Immature natural killer cell (primary cell): ENCODE measurements around the gene TNNC1. TPM values are rescaled to one million over a fixed set of nuclear protein-coding genes. Genes with fewer than 3 reads are reported as not detected.

ENCODE experiments used
- DNase-seq, 3 donors: peaks; one replicate each; pipeline ENCODE4 v3.0.0; 2022; ENCODE audit warnings: mixed read lengths in 1 of 3
- H3K27ac Mint-ChIP-seq, 6 donors: one replicate each; pipeline ENCODE4 v1.8.0; 2020; ENCODE audit warnings: mixed read lengths in 6 of 6, mild to moderate bottlenecking in 5 of 6, inconsistent platforms in 4 of 6, moderate library complexity in 3 of 6
- H3K27me3 Mint-ChIP-seq, 3 donors: one replicate each; pipeline ENCODE4 v1.8.0; 2020 to 2021; ENCODE audit warnings: low read depth in 3 of 3, mild to moderate bottlenecking in 3 of 3, mixed read lengths in 3 of 3, moderate library complexity in 3 of 3, inconsistent platforms in 1 of 3
- H3K36me3 Mint-ChIP-seq, 3 donors: one replicate each; pipeline ENCODE4 v1.8.0; 2020; ENCODE audit warnings: mixed read lengths in 3 of 3, inconsistent platforms in 2 of 3, mild to moderate bottlenecking in 2 of 3
- H3K4me1 Mint-ChIP-seq, 2 donors: one replicate each; pipeline ENCODE4 v1.8.0; 2020; ENCODE audit warnings: inconsistent platforms in 2 of 2, mild to moderate bottlenecking in 2 of 2, mixed read lengths in 2 of 2, moderate library complexity in 1 of 2
- H3K4me3 Mint-ChIP-seq, 5 donors: one replicate each; pipeline ENCODE4 v1.8.0; 2020; ENCODE audit warnings: mild to moderate bottlenecking in 5 of 5, mixed read lengths in 5 of 5, inconsistent platforms in 3 of 5, moderate library complexity in 3 of 5
- H3K9me3 Mint-ChIP-seq, 6 donors: one replicate each; pipeline ENCODE4 v1.8.0; 2020; ENCODE audit warnings: mild to moderate bottlenecking in 6 of 6, mixed read lengths in 6 of 6, inconsistent platforms in 4 of 6, moderate library complexity in 3 of 6
- polyA plus RNA-seq, 3 donors: library from polyadenylated mRNA; unstranded; fragments of 300-500 nt; fragmentation: Illumina TruSeq; gene quantifications; one replicate each; pipeline ENCODE4 v1.2.3, GENCODE V29; 2021

The TNNC1 gene
- polyA plus RNA-seq, 3 donors from 2014 or later, result not detected

- H3K4me1 Mint-ChIP-seq, result peaks cover 61 to 62% of the 10 kb centered on the region in 2 donors
- H3K27me3 Mint-ChIP-seq, result peaks cover 1 to 9% (median 3%) of the 10 kb centered on the region in 3 donors
- H3K36me3 Mint-ChIP-seq, result peaks cover 0 to 22% (median 11%) of the 10 kb centered on the region in 3 donors
- H3K27ac Mint-ChIP-seq, result peak overlapping the region; percentile 79 to 97 (median 94)
- H3K4me3 Mint-ChIP-seq, result peak overlapping the region; percentile 53 to 75 (median 61)
- DNase-seq, result peak; percentile 62 to 68 (median 66)
- H3K9me3 Mint-ChIP-seq, result peaks cover 0 to 2% (median 0%) of the 10 kb centered on the region in 6 donors
These were observed 5.1 kb upstream of the TNNC1 start for GRCh38 chr3:52458770-52459545.

- H3K27ac Mint-ChIP-seq, result peak overlapping the region; percentile 79 to 97 (median 94)
- peaks cover 0 to 6% (median 1%) of the 10 kb centered on the region in 3 donors for H3K27me3 Mint-ChIP-seq
- H3K36me3 Mint-ChIP-seq, result peaks cover 0 to 20% (median 11%) of the 10 kb centered on the region in 3 donors
- DNase-seq, result no peak
- H3K4me3 Mint-ChIP-seq, result peak overlapping the region; percentile 22 to 61 (median 53)
- peaks cover 60% of the 10 kb centered on the region in 2 donors for H3K4me1 Mint-ChIP-seq
- H3K9me3 Mint-ChIP-seq, result peaks cover 0 to 2% (median 0%) of the 10 kb centered on the region in 6 donors
These were observed 4.4 kb upstream of the TNNC1 start for GRCh38 chr3:52458031-52458760.

GRCh38 chr3:52456800-52457183 lies 3.0 kb upstream of the TNNC1 start:
- peaks cover 0 to 2% (median 0%) of the 10 kb centered on the region in 6 donors for H3K9me3 Mint-ChIP-seq

GRCh38 chr3:52456169-52456799 lies 2.4 kb upstream of the TNNC1 start:
- DNase-seq, result no peak
- Mint-ChIP-seq H3K4me1 (peaks cover 54 to 55% of the 10 kb centered on the region in 2 donors), H3K27me3 (peaks cover 0 to 8% (median 1%) of the 10 kb centered on the region in 3 donors), H3K36me3 (peaks cover 0 to 12% (median 11%) of the 10 kb centered on the region in 3 donors), H3K4me3 (peak overlapping the region; percentile 90 to 93 (median 91)), H3K9me3 (peaks cover 0 to 2% (median 0%) of the 10 kb centered on the region in 6 donors), H3K27ac (peak overlapping the region; percentile 79 to 97 (median 94))

More at GRCh38 chr3:52456800-52457183, 3.0 kb upstream of the TNNC1 start:
- Mint-ChIP-seq H3K4me1 (peaks cover 54 to 55% of the 10 kb centered on the region in 2 donors), H3K27me3 (peaks cover 0 to 8% (median 1%) of the 10 kb centered on the region in 3 donors), H3K27ac (peak overlapping the region; percentile 79 to 97 (median 94)), H3K4me3 (peak overlapping the region; percentile 62 to 93 (median 91)), H3K36me3 (peaks cover 0 to 12% (median 11%) of the 10 kb centered on the region in 3 donors)
- DNase-seq, result no peak

DNA sequence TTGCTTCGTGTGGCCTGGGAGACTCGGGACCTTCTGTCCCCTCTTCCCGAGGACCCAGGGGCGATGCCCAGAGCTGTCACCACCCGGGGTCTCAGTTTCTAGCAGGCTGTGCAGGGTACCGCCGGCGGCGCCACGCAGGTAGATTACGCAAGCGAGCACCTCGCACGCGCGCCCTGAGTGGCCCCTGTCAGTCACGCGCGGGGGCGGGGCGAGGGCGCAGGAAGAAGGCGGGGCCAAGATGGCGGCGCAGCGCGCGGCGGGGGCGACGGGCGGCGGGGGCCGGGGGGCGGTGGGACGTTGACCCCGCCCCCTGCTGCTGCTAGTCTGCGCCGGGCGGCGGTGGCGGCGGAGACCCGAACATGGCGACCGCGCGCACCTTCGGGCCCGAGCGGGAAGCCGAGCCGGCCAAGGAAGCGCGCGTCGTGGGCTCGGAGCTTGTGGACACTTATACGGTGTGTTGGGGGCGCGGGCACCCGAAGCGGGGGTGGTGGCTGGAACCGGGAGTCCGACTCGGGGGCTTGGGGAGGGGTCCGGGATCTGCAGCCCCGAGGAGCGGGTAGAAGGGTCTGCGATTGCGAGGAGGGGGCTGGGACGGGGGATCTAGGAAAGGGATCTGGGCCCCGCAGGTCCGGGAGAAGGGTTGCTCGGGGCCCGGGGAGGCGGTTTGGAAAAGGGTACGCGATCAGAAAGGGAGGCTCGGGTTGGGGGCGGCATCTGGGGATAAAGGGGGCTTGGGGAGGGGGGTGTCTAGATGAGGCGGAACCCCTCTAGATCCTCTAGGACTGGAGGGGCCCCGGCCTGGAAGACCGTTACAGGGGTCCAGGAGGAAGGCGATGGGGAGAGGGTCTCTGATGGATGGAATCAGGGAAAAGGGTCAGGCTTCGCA lies 1.7 kb upstream of the TNNC1 start, which contains the start of gene NISCH:
NISCH (plus strand) TSS at position 322 of the 886 bp plus-strand sequence; CDS start at position 360, 38 bp downstream.
- Mint-ChIP-seq H3K4me3 (peak within 1 kb of the TSS; percentile 90 to 93 (median 91)), H3K4me1 (peaks cover 54% of the 10 kb centered on the region in 2 donors), H3K36me3 (peaks cover 0 to 12% (median 11%) of the 10 kb centered on the region in 3 donors), H3K9me3 (peaks cover 0 to 2% (median 0%) of the 10 kb centered on the region in 6 donors), H3K27me3 (peaks cover 0 to 8% (median 1%) of the 10 kb centered on the region in 3 donors), H3K27ac (peak within 1 kb of the TSS; percentile 91 to 97 (median 95))
- peak; percentile 93 to 96 (median 95) for DNase-seq

DNA sequence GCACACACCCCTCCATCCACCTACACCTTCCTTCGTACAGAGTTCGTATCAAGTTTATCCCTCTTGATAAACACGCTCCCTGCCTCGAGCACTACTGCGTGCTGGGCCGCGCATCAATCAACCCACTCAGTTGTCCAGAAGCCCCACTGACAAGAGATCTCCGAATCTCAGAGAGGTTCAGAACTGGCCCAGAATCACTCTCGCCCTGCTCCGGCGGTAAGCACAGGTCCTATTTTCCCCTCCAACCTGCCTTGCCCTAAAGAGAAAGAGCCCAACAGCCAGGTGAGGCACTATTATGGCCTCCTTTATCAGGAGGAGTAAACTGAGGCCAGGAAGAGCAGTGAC lies 1.1 kb upstream of the TNNC1 start:
- Mint-ChIP-seq H3K9me3 (peaks cover 0 to 2% (median 0%) of the 10 kb centered on the region in 6 donors), H3K36me3 (peaks cover 0 to 11% (median 9%) of the 10 kb centered on the region in 3 donors), H3K4me3 (peak overlapping the region; percentile 90 to 93 (median 91)), H3K27me3 (peaks cover 0 to 8% (median 1%) of the 10 kb centered on the region in 3 donors), H3K4me1 (peaks cover 52 to 54% of the 10 kb centered on the region in 2 donors), H3K27ac (peak overlapping the region; percentile 91 to 97 (median 95))
- no peak for DNase-seq

GRCh38 chr3:52454250-52454937 lies 553 bp upstream of the TNNC1 start:
- Mint-ChIP-seq H3K4me3 (peak overlapping the region; percentile 90 to 93 (median 91)), H3K9me3 (peaks cover 0 to 2% (median 0%) of the 10 kb centered on the region in 6 donors), H3K27me3 (peaks cover 0 to 5% (median 1%) of the 10 kb centered on the region in 3 donors), H3K4me1 (peaks cover 50 to 52% of the 10 kb centered on the region in 2 donors), H3K36me3 (peaks cover 0 to 9% (median 8%) of the 10 kb centered on the region in 3 donors), H3K27ac (peak overlapping the region; percentile 91 to 97 (median 95))
- DNase-seq, result no peak

DNA sequence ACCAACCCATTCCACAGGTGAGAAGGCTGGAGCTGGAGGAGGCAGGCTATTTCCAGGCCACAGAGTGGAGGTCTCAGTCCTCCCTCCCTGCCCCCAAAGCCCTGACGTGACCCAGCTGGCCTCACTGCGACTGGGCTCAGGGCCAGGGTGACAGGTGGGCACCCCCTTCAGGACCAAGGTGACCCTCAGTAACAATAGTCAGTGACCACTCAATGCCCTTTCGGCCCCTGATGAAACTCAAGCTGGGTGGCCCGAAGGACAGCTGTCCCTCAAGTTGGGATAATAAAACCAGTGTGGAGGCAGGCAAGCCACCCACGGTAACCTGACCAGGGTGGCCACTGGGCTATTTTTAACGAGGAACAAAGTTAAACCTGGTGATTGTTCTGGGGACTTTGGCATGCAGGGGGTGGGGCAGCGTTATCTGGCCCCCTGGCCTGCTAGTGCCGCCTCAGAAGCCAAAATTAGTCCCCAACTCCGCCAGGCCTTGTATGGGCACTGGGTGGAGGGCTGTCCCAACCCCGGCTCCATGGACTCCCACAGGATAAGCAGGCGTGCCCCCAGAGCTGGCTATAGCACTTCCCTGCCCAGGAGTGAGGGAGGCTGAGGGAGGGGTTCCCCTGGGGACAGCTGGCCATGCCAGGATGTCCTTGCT lies 1.1 kb downstream of the TNNC1 start:
- peaks cover 33 to 35% of the 10 kb centered on the region in 2 donors for H3K4me1 Mint-ChIP-seq
- no peak for DNase-seq
- H3K36me3 Mint-ChIP-seq, result no peaks in the 10 kb centered on the region
- peaks cover 0 to 4% (median 3%) of the 10 kb centered on the region in 3 donors for H3K27me3 Mint-ChIP-seq
- no peak overlapping the region for H3K27ac Mint-ChIP-seq
- H3K4me3 Mint-ChIP-seq, result no peak overlapping the region
- H3K9me3 Mint-ChIP-seq, result peaks cover 0 to 2% (median 0%) of the 10 kb centered on the region in 6 donors

DNA sequence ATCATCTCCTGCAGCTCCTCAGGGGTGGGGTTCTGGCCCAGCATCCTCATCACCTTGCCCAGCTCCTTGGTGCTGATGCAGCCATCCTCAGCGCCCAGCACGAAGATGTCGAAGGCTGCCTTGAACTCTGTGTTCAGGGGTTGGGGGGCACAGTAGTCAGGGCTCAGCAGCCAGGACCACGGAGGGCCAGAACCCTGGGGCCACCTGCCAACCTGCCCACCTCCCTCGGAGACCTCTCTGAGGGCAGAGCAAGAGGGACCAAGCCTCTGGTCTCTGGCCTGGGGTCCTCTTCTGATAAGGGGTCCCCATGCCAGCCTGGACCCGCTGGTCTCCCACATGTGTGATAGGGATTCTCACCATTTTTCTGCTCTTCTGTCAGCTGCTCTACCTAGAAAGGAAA lies 1.7 kb downstream of the TNNC1 start:
- Mint-ChIP-seq H3K4me3 (no peak overlapping the region), H3K27me3 (peaks cover 0 to 4% (median 3%) of the 10 kb centered on the region in 3 donors), H3K27ac (peak overlapping the region in 1 of 6 donors; percentile 50), H3K36me3 (no peaks in the 10 kb centered on the region), H3K4me1 (peaks cover 28 to 30% of the 10 kb centered on the region in 2 donors), H3K9me3 (peaks cover 0 to 2% (median 0%) of the 10 kb centered on the region in 6 donors)
- DNase-seq, result no peak

DNA sequence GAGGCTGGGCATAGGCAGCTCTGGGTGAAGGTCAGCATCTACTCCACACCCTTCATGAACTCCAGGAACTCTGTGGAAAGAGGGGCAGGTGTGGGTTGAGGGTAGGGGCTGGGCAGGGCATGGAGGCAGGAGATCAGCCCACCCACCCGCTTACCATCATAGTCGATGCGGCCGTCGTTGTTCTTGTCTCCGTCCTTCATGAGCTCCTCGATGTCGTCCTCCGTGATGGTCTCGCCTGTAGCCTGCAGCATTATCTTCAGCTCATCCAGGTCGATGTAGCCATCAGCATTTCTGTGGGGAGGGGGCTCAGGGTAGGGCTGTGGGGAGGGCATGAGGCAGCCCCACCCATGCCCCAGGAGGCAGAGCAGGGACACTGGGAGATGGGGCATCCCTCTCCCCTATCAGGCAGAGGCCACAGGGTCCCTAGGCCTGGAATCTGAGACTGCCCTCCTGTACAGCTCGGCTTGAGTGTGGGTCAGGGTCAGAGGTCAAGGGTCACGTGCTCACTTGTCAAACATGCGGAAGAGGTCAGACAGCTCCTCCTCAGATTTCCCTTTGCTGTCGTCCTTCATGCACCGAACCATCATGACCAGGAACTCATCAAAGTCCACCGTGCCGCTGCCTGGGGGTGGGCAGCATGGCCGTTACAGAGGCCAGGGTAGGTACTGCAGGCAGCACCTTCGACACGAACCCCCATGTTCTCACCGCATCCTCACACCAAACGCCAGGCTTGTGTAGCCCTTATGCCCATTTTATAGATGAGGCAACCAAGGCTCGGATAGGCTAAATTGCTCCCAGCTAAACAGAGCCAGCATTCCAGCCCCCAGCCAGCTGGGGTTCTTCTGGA lies 2.4 kb downstream of the TNNC1 start:
- no peak for DNase-seq
- Mint-ChIP-seq H3K9me3 (peaks cover 0 to 2% (median 0%) of the 10 kb centered on the region in 6 donors), H3K36me3 (no peaks in the 10 kb centered on the region), H3K27me3 (peaks cover 0 to 4% (median 1%) of the 10 kb centered on the region in 3 donors), H3K4me1 (peaks cover 24 to 28% of the 10 kb centered on the region in 2 donors), H3K4me3 (no peak overlapping the region), H3K27ac (no peak overlapping the region)
